Measurements from ENCODE around the gene ADGRB2. TPM values are rescaled to one million over a fixed set of nuclear protein-coding genes. Genes with fewer than 3 reads are reported as not detected.

Gene ADGRB2
- total RNA-seq, 1 donor = 0.54 TPM

GRCh38 chr1:31706384-31707058, 57.6 kb downstream of the ADGRB2 start:
- no peak for DNase-seq (ENCODE audit: low read depth in 2 of 3, low spot score in 2 of 3)

GRCh38 chr1:31705080-31705866, 58.9 kb downstream of the ADGRB2 start:
- peak in 2 of 3 donors; percentile 90 for DNase-seq (ENCODE audit: low read depth in 2 of 3, low spot score in 2 of 3)

GRCh38 chr1:31704271-31705079, 59.7 kb downstream of the ADGRB2 start:
- DNase-seq (ENCODE audit: low read depth in 2 of 3, low spot score in 2 of 3) = no peak

GRCh38 chr1:31703431-31704270, 60.5 kb downstream of the ADGRB2 start, which contains the start of gene COL16A1:
Gene COL16A1 (minus strand): TSS chr1:31704017. CDS start chr1:31702193, 1,824 bp downstream.
- peak in 2 of 3 donors; percentile 24 to 42 for DNase-seq (ENCODE audit: low read depth in 2 of 3, low spot score in 2 of 3)

GRCh38 chr1:31702836-31703404, 61.2 kb downstream of the ADGRB2 start:
- no peak for DNase-seq (ENCODE audit: low read depth in 2 of 3, low spot score in 2 of 3)

GRCh38 chr1:31701091-31701736, 62.9 kb downstream of the ADGRB2 start:
- DNase-seq (ENCODE audit: low read depth in 2 of 3, low spot score in 2 of 3) = peak in 2 of 3 donors; percentile 51 to 58

GRCh38 chr1:31700468-31701090, 63.6 kb downstream of the ADGRB2 start:
- no peak for DNase-seq (ENCODE audit: low read depth in 2 of 3, low spot score in 2 of 3)

- peak in 1 of 3 donors; percentile 32 for DNase-seq (ENCODE audit: low read depth in 2 of 3, low spot score in 2 of 3)
Measured at GRCh38 chr1:31699341-31699891, 64.7 kb downstream of the ADGRB2 start.

GRCh38 chr1:31697369-31697984, 66.7 kb downstream of the ADGRB2 start:
- no peak for DNase-seq (ENCODE audit: low read depth in 2 of 3, low spot score in 2 of 3)

- no peak for DNase-seq (ENCODE audit: low read depth in 2 of 3, low spot score in 2 of 3)
Measured at GRCh38 chr1:31696242-31696641, 67.9 kb downstream of the ADGRB2 start.

GRCh38 chr1:31695327-31695726, 68.8 kb downstream of the ADGRB2 start:
- no peak for DNase-seq (ENCODE audit: low read depth in 2 of 3, low spot score in 2 of 3)

GRCh38 chr1:31694964-31695313, 69.2 kb downstream of the ADGRB2 start:
- DNase-seq (ENCODE audit: low read depth in 2 of 3, low spot score in 2 of 3) = no peak

GRCh38 chr1:31694069-31694963, 69.8 kb downstream of the ADGRB2 start:
- DNase-seq (ENCODE audit: low read depth in 2 of 3, low spot score in 2 of 3) = no peak

- no peak for DNase-seq (ENCODE audit: low read depth in 2 of 3, low spot score in 2 of 3)
Measured at GRCh38 chr1:31693231-31693630, 70.9 kb downstream of the ADGRB2 start.

- no peak for DNase-seq (ENCODE audit: low read depth in 2 of 3, low spot score in 2 of 3)
Measured at GRCh38 chr1:31691951-31692350, 72.2 kb downstream of the ADGRB2 start.

GRCh38 chr1:31691446-31691845, 72.7 kb downstream of the ADGRB2 start:
- DNase-seq (ENCODE audit: low read depth in 2 of 3, low spot score in 2 of 3) = no peak

- no peak for DNase-seq (ENCODE audit: low read depth in 2 of 3, low spot score in 2 of 3)
Measured at GRCh38 chr1:31690921-31691320, 73.2 kb downstream of the ADGRB2 start.
